OCI-LY7 (cell line): Measurements from ENCODE around the gene ISG15.

ENCODE experiments used
- CTCF ChIP-seq: fragments of 200-600 bp; sonication (generic); conservative IDR thresholded peaks from 2 replicates; pipeline ENCODE4 v1.5.1; 2014; ENCODE audit warnings: mild to moderate bottlenecking, antibody characterized with exemption, low read length, moderate library complexity, mixed read lengths
- EZH2phosphoT487 ChIP-seq: fragments of 200-600 bp; sonication (generic); IDR thresholded peaks from 2 replicates; pipeline ENCODE4 v1.6.1; 2018; ENCODE audit warnings: low read depth, borderline replicate concordance, mild to moderate bottlenecking, mixed run types, antibody characterized with exemption, low read length, moderate library complexity, mixed read lengths

- TF ChIP-seq CTCF (no peak), EZH2phosphoT487 (no peak)
Measured at GRCh38 chr1:1011396-1011949, 1.8 kb upstream of the ISG15 start.
